Measurements from ENCODE around the gene CMKLR1.

DNA sequence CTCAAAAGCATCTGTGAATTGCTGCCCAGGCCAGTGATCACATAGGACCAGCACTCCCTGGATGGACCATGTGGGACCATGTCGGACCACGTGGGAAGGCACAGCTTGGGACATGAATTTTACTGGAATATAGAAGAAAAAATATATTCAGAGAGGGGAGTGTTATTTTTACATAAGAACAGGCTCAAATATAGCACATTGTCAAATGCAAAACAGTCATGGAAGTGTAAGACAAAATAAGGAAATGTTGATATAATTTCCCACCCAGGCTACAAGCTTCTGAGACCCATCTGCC, 68.3 kb downstream of the CMKLR1 start:
- TF ChIP-seq, protein P1, sequence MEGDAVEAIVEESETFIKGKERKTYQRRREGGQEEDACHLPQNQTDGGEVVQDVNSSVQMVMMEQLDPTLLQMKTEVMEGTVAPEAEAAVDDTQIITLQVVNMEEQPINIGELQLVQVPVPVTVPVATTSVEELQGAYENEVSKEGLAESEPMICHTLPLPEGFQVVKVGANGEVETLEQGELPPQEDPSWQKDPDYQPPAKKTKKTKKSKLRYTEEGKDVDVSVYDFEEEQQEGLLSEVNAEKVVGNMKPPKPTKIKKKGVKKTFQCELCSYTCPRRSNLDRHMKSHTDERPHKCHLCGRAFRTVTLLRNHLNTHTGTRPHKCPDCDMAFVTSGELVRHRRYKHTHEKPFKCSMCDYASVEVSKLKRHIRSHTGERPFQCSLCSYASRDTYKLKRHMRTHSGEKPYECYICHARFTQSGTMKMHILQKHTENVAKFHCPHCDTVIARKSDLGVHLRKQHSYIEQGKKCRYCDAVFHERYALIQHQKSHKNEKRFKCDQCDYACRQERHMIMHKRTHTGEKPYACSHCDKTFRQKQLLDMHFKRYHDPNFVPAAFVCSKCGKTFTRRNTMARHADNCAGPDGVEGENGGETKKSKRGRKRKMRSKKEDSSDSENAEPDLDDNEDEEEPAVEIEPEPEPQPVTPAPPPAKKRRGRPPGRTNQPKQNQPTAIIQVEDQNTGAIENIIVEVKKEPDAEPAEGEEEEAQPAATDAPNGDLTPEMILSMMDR (IDR thresholded peaks at IDR 0.05; ENCODE audit: borderline replicate concordance, extremely low read depth, low read length, poor library complexity, severe bottlenecking) = no peak
- no peak for TF ChIP-seq EZH2 (IDR thresholded peaks at IDR 0.05; ENCODE audit: borderline replicate concordance, low read depth, low read length, severe bottlenecking)

All from DND-41 (cell line).